ENCODE measurements around the gene TMC6.
"Not testable (repeated sequence)": the region's sequence is repeated elsewhere in the genome, so short reads cannot be mapped to it uniquely, and the experiment has no call there.

Gene TMC6

DNA sequence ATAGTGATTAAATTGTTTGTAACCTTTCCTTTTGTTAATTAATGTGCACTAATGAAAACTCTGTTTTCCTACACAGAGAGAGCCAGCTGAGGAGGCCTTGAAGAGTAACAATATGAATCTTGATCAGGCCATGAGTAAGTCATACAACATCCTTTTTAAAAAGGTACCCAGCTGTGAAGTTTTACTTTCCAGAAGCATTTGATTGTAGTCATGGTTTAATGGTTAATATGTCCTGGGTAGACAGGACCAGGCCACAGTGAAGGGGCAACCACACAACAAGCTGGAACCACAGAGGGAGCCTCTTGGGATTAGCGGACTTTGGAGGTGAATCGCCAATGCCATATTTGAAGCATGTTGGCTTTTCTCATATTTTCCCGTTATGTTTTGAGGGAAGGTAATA lies 55.6 kb downstream of the TMC6 start:
- DNase-seq (ENCODE audit: low spot score): no peak

DNA sequence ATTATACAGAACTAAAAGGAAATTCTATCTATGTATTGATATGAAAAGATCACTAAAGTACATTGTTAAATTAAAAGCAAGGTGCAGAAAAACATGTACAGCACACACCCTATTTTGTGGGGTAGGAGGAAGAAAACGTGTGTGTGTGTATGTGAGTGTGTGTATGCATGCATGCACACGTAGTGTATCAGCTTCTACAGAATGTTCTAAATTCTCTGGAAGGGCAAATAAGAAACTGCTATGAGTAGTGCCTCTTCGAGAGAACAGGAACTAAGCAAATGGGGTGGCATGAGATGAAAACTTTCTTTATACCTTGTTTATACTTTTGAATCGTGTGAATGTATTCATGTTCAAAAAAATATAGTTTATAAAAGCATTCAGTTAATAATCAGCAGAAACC lies 58.9 kb downstream of the TMC6 start:
- no peak for DNase-seq (ENCODE audit: low spot score)

DNA sequence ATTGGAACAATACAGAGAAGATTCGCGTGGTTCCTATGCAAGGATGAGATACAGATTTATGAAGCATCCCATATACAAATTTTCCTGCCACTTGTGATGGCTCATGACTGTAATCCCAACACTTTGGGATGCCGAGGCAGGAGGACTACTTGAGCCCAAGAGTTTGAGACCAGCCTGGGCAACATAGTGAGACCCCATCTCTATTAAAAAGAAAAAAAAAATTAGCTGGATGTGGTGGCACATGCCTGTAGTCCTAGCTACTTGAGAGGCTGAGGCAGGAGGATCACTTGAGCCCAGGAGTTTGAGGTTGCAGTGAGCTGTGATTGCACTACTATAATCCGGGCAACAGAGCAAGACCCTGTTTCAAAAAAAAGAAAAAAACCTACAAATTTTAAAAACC lies 61.6 kb downstream of the TMC6 start:
- DNase-seq (ENCODE audit: low spot score): not testable (repeated sequence)

DNA sequence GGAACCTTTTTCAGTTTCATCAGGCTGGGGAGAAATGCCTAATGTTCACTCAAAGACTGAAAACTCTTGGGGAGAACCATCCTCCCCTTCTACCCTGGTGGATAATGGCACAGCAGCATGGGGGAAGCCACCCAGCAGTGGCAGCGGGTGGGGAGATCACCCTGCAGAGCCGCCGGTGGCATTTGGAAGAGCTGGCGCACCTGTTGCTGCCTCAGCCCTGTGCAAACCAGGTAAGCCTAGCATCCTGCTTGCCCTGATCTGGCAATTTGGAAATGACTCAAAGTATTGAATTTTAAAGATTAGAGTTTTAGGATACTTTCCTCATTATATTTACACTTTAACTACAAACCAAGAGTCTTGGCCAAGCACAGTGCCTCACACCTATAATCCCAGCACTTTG lies 63.8 kb downstream of the TMC6 start:
- DNase-seq (ENCODE audit: low spot score): no peak

- no peak for DNase-seq (ENCODE audit: low spot score)
These were observed 65.1 kb downstream of the TMC6 start for GRCh38 chr17:78063489-78063888.

- DNase-seq (ENCODE audit: low spot score): no peak
These were observed 66.0 kb downstream of the TMC6 start for GRCh38 chr17:78062596-78062995.
